ENCODE results near the gene SREK1IP1. TPM values are rescaled to one million over a fixed set of nuclear protein-coding genes. Genes with fewer than 3 reads are reported as not detected.

The SREK1IP1 gene
- total RNA-seq, 1 experiment from 2014 or later, result 3.0 TPM

GRCh38 chr5:64771736-64772135 is 3.2 kb upstream of the SREK1IP1 start:
- no peak for ATAC-seq
- Histone ChIP-seq H3K9me3 (ENCODE audit: low read length) (no peaks in the 10 kb centered on the region), H3K27me3 (ENCODE audit: low read length) (no peaks in the 10 kb centered on the region), H3F3A (ENCODE audit: low read length, unreplicated experiment) (no peaks in the 10 kb centered on the region), H3K79me2 (ENCODE audit: low read length) (peaks cover 65% of the 10 kb centered on the region), H3K36me3 (ENCODE audit: low read depth, low read length) (no peaks in the 10 kb centered on the region), H3K4me3 (ENCODE audit: low read length) (no peak overlapping the region), H4K20me1 (ENCODE audit: low read length) (0 out of 2 replicates have a peak, but pooled peaks cover 5% of the 10 kb centered on the region), H2AFZ (ENCODE audit: low read length) (no peak overlapping the region), H3K4me1 (ENCODE audit: insufficient read depth, low read length) (peaks cover 30% of the 10 kb centered on the region), H3K27ac (ENCODE audit: low read length) (no peak overlapping the region), H3K9ac (ENCODE audit: low read length) (no peak overlapping the region), H3K4me2 (ENCODE audit: low read length) (no peak overlapping the region), H3K9me2 (replicated peaks; ENCODE audit: low read length) (no peaks in the 10 kb centered on the region)
- ChIA-PET POLR2A (ENCODE audit: unreplicated experiment) (interaction anchor here (0.7 kb wide), 1 partner anchor 420 kb away, joined by 3 read pairs; no protein-coding TSS in a partner anchor), CTCF (no interaction called here)
- TF ChIP-seq CTCF (conservative IDR thresholded peaks at IDR 0.05; ENCODE audit: low read depth, low read length), result no peak
- no peak for TF ChIP-seq EZH2 (IDR thresholded peaks at IDR 0.05; ENCODE audit: low read length, unreplicated experiment)
- TF ChIP-seq EZH2phosphoT487 (IDR thresholded peaks at IDR 0.05; ENCODE audit: borderline replicate concordance, low read length), result no peak
- DNase-seq, result no peak
- BruUV-seq (replicated peaks), result no TSS peak
- intact Hi-C loops (cut with micrococcal nuclease), result no loop called here

GRCh38 chr5:64769855-64770254 is 1.4 kb upstream of the SREK1IP1 start:
- Histone ChIP-seq H3K9ac (ENCODE audit: low read length) (peak overlapping the region; percentile 97; the same call in 1 of the 2 replicates), H3K9me2 (replicated peaks; ENCODE audit: low read length) (no peaks in the 10 kb centered on the region), H3K27ac (ENCODE audit: low read length) (no peak overlapping the region), H3K4me3 (ENCODE audit: low read length) (peak overlapping the region; percentile 96), H2AFZ (ENCODE audit: low read length) (no peak overlapping the region), H3K79me2 (ENCODE audit: low read length) (peaks cover 78% of the 10 kb centered on the region), H3F3A (ENCODE audit: low read length, unreplicated experiment) (peaks cover 3% of the 10 kb centered on the region), H3K4me2 (ENCODE audit: low read length) (peak overlapping the region; percentile 94), H4K20me1 (ENCODE audit: low read length) (0 out of 2 replicates have a peak, but pooled peaks cover 5% of the 10 kb centered on the region), H3K36me3 (ENCODE audit: low read depth, low read length) (0 out of 2 replicates have a peak, but pooled peaks cover 3% of the 10 kb centered on the region), H3K9me3 (ENCODE audit: low read length) (no peaks in the 10 kb centered on the region), H3K4me1 (ENCODE audit: insufficient read depth, low read length) (peaks cover 45% of the 10 kb centered on the region), H3K27me3 (ENCODE audit: low read length) (no peaks in the 10 kb centered on the region)
- intact Hi-C loops (cut with micrococcal nuclease), result no loop called here
- ATAC-seq (no peak), DNase-seq (no peak)
- no TSS peak for BruUV-seq (replicated peaks)
- ChIA-PET CTCF (no interaction called here), POLR2A (ENCODE audit: unreplicated experiment) (no interaction called here)
- TF ChIP-seq CTCF (conservative IDR thresholded peaks at IDR 0.05; ENCODE audit: low read depth, low read length), result no peak
- no peak for TF ChIP-seq EZH2phosphoT487 (IDR thresholded peaks at IDR 0.05; ENCODE audit: borderline replicate concordance, low read length)
- no peak for TF ChIP-seq EZH2 (IDR thresholded peaks at IDR 0.05; ENCODE audit: low read length, unreplicated experiment)

GRCh38 chr5:64767959-64768357 is 533 bp downstream of the SREK1IP1 start:
- H3K9me2 ChIP-seq (replicated peaks; ENCODE audit: low read length), result no peaks in the 10 kb centered on the region
- peak overlapping the region; percentile 96 for H3K4me3 ChIP-seq (ENCODE audit: low read length)
- peaks cover 84% of the 10 kb centered on the region for H3K79me2 ChIP-seq (ENCODE audit: low read length)
- 0 out of 2 replicates have a peak, but pooled peaks cover 3% of the 10 kb centered on the region for H3K36me3 ChIP-seq (ENCODE audit: low read depth, low read length)
- H3F3A ChIP-seq (ENCODE audit: low read length, unreplicated experiment), result peaks cover 3% of the 10 kb centered on the region
- DNase-seq (no peak), ATAC-seq (peak; percentile 4)
- H3K4me1 ChIP-seq (ENCODE audit: insufficient read depth, low read length), result peaks cover 45% of the 10 kb centered on the region
- ChIA-PET CTCF (no interaction called here), POLR2A (ENCODE audit: unreplicated experiment) (no interaction called here)
- peak overlapping the region; percentile 94 for H3K4me2 ChIP-seq (ENCODE audit: low read length)
- H3K27ac ChIP-seq (ENCODE audit: low read length), result peak overlapping the region; percentile 79
- intact Hi-C loops (cut with micrococcal nuclease), result no loop called here
- H2AFZ ChIP-seq (ENCODE audit: low read length), result peak overlapping the region; percentile 97
- no peaks in the 10 kb centered on the region for H3K27me3 ChIP-seq (ENCODE audit: low read length)
- TF ChIP-seq EZH2phosphoT487 (IDR thresholded peaks at IDR 0.05; ENCODE audit: borderline replicate concordance, low read length), result no peak
- no peak for TF ChIP-seq EZH2 (IDR thresholded peaks at IDR 0.05; ENCODE audit: low read length, unreplicated experiment)
- no peak for TF ChIP-seq CTCF (conservative IDR thresholded peaks at IDR 0.05; ENCODE audit: low read depth, low read length)
- 0 out of 2 replicates have a peak, but pooled peaks cover 5% of the 10 kb centered on the region for H4K20me1 ChIP-seq (ENCODE audit: low read length)
- H3K9me3 ChIP-seq (ENCODE audit: low read length), result no peaks in the 10 kb centered on the region
- peak overlapping the region; percentile 97 for H3K9ac ChIP-seq (ENCODE audit: low read length)
- BruUV-seq (replicated peaks), result TSS peak; percentile 56
